IMR-90 (cell line): Measurements from ENCODE around the gene CEP72. TPM values are rescaled to one million over a fixed set of nuclear protein-coding genes. Genes with fewer than 3 reads are reported as not detected.

Experiments used
- ATAC-seq: fragments of 200-7000 bp; cut with Tn5 transposase; 2 replicates; pipeline ENCODE4 v1.9.1; 2020; ENCODE audit warnings: low read depth, mild to moderate bottlenecking, moderate library complexity
- BruUV-seq: library from RNA; stranded (reverse); fragments of 400-500 nt; replicated peaks from 2 replicates; lab custom pipeline; 2021; lab: Mats Ljungman, UMichigan
- CTCF ChIA-PET: fragments of 300-600 bp; formaldehyde crosslinking; extraction: SDS; loops from one replicate; lab custom pipeline; 2021; ENCODE audit warnings: antibody characterized with exemption; lab: Yijun Ruan, JAX
- POLR2A ChIA-PET: fragments of 300-600 bp; sonication (Branson Sonifier 250); formaldehyde crosslinking; loops from one replicate; lab custom pipeline; 2022; ENCODE audit warnings: antibody characterized with exemption; ENCODE audit not compliant: unreplicated experiment; lab: Charles Lee
- DNase-seq: peaks from one replicate; pipeline ENCODE4 v3.0.0; 2013
- H2AFZ ChIP-seq: replicated peaks from 2 replicates; pipeline ENCODE3; 2013; ENCODE audit warnings: low read length, mild to moderate bottlenecking; ENCODE audit not compliant: poor library complexity
- H2AK5ac ChIP-seq: 2 replicates; pipeline ENCODE4 v1.6.1; 2013; ENCODE audit warnings: low read depth, low read length, inconsistent platforms
- H2AK9ac ChIP-seq: replicated peaks from 2 replicates; pipeline ENCODE3; 2013; ENCODE audit warnings: mild to moderate bottlenecking, low read depth, low read length, moderate library complexity; ENCODE audit not compliant: poor library complexity
- H2BK120ac ChIP-seq: 2 replicates; pipeline ENCODE4 v1.6.1; 2013; ENCODE audit warnings: low read depth, low read length, inconsistent platforms
- H2BK15ac ChIP-seq: 3 replicates; pipeline ENCODE4 v1.6.1; 2013; ENCODE audit warnings: low read depth, low read length, inconsistent platforms
- H2BK20ac ChIP-seq: 2 replicates; pipeline ENCODE4 v1.6.1; 2013; ENCODE audit warnings: low read depth, mild to moderate bottlenecking, inconsistent platforms, low read length, moderate library complexity
- H2BK5ac ChIP-seq: 2 replicates; pipeline ENCODE4 v1.6.1; 2013; ENCODE audit warnings: mild to moderate bottlenecking, low read depth, low read length, inconsistent platforms; ENCODE audit not compliant: poor library complexity, severe bottlenecking
- H3K14ac ChIP-seq: replicated peaks from 2 replicates; pipeline ENCODE4 v1.6.1; 2013; ENCODE audit warnings: low read depth, low read length, inconsistent platforms
- H3K18ac ChIP-seq: 2 replicates; pipeline ENCODE4 v1.6.1; 2013; ENCODE audit warnings: low read depth, low read length, control low read depth
- H3K23ac ChIP-seq: 2 replicates; pipeline ENCODE4 v1.6.1; 2013; ENCODE audit warnings: low read depth, low read length, inconsistent platforms
- H3K27ac ChIP-seq: 2 replicates; pipeline ENCODE4 v1.5.1; 2013; ENCODE audit warnings: mild to moderate bottlenecking, control low read depth, low read length; ENCODE audit not compliant: insufficient read depth
- H3K27me3 ChIP-seq: 2 replicates; pipeline ENCODE4 v1.6.1; 2013; ENCODE audit warnings: low read length; ENCODE audit not compliant: control insufficient read depth, insufficient read depth
- H3K36me3 ChIP-seq: 2 replicates; pipeline ENCODE4 v1.6.1; 2013; ENCODE audit warnings: low read length, mixed read lengths; ENCODE audit not compliant: control insufficient read depth, insufficient read depth
- H3K4ac ChIP-seq: 2 replicates; pipeline ENCODE4 v1.6.1; 2013; ENCODE audit warnings: low read depth, low read length, inconsistent platforms
- H3K4me1 ChIP-seq: 2 replicates; pipeline ENCODE4 v1.6.1; 2013; ENCODE audit warnings: low read length, mixed read lengths; ENCODE audit not compliant: control insufficient read depth, insufficient read depth
- H3K4me2 ChIP-seq: 2 replicates; pipeline ENCODE4 v1.6.1; 2013; ENCODE audit warnings: low read depth, mild to moderate bottlenecking, control low read depth, low read length, moderate library complexity
- H3K4me3 ChIP-seq: 2 replicates; pipeline ENCODE4 v1.5.1; 2013; ENCODE audit warnings: low read depth, mild to moderate bottlenecking, control low read depth, low read length, moderate library complexity; ENCODE audit not compliant: insufficient read depth
- H3K56ac ChIP-seq: 2 replicates; pipeline ENCODE4 v1.6.1; 2013; ENCODE audit warnings: low read length, inconsistent platforms; ENCODE audit not compliant: insufficient read depth; ENCODE audit errors: extremely low read depth
- H3K79me1 ChIP-seq, 2 experiments: 2 replicates each; pipeline ENCODE4 v1.6.1; 2013; ENCODE audit warnings: low read length in 2 of 2, inconsistent platforms in 1 of 2, low read depth in 1 of 2
- H3K9ac ChIP-seq: 2 replicates; pipeline ENCODE4 v1.6.1; 2013; ENCODE audit warnings: low read depth, low read length, control low read depth
- H3K9me1 ChIP-seq: 2 replicates; pipeline ENCODE4 v1.6.1; 2013; ENCODE audit warnings: low read length, inconsistent platforms; ENCODE audit not compliant: insufficient read depth
- H3K9me3 ChIP-seq: 2 replicates; pipeline ENCODE4 v1.6.1; 2013; ENCODE audit warnings: low read length; ENCODE audit not compliant: control insufficient read depth, insufficient read depth
- H4K20me1 ChIP-seq: 2 replicates; pipeline ENCODE4 v1.6.1; 2013; ENCODE audit warnings: low read length, inconsistent platforms; ENCODE audit not compliant: insufficient read depth
- H4K5ac ChIP-seq: 2 replicates; pipeline ENCODE4 v1.6.1; 2013; ENCODE audit warnings: mild to moderate bottlenecking, low read depth, low read length, control low read depth
- H4K8ac ChIP-seq, 2 experiments: 2 replicates each; pipeline ENCODE4 v1.6.1; 2013; ENCODE audit warnings: low read depth in 2 of 2, low read length in 2 of 2, control low read depth in 1 of 2, inconsistent platforms in 1 of 2
- H4K91ac ChIP-seq: 2 replicates; pipeline ENCODE4 v1.6.1; 2013; ENCODE audit warnings: low read depth, low read length, inconsistent platforms; ENCODE audit not compliant: insufficient read depth
- BHLHE40 ChIP-seq: fragments of 150-350 bp; IDR thresholded peaks from 2 replicates; pipeline ENCODE4 v1.6.1; 2016; ENCODE audit warnings: mild to moderate bottlenecking, low read depth, low read length
- CHD1 ChIP-seq: IDR thresholded peaks from 2 replicates; pipeline ENCODE4 v1.6.1; 2012; ENCODE audit warnings: low read depth, low read length, improper control_type of control experiment
- FOS ChIP-seq: fragments of 150-350 bp; IDR thresholded peaks from 2 replicates; pipeline ENCODE4 v1.6.1; 2016; ENCODE audit warnings: low read depth, low read length
- MAFK ChIP-seq: IDR thresholded peaks from 2 replicates; pipeline ENCODE4 v1.6.1; 2012; ENCODE audit warnings: low read depth, low read length, improper control_type of control experiment
- MXI1 ChIP-seq: IDR thresholded peaks from 2 replicates; pipeline ENCODE4 v1.6.1; 2012; ENCODE audit warnings: low read depth, mild to moderate bottlenecking, low read length, moderate library complexity, borderline replicate concordance
- NFE2L2 ChIP-seq: fragments of 150-350 bp; IDR thresholded peaks from 2 replicates; pipeline ENCODE4 v1.6.1; 2016; ENCODE audit warnings: low read depth, mild to moderate bottlenecking, low read length
- POLR2A ChIP-seq: IDR thresholded peaks from 2 replicates; pipeline ENCODE4 v1.6.1; 2012; ENCODE audit warnings: mild to moderate bottlenecking, low read depth, low read length
- RAD21 ChIP-seq: IDR thresholded peaks from 2 replicates; pipeline ENCODE4 v1.6.1; 2012; ENCODE audit warnings: low read length, improper control_type of control experiment
- RFX5 ChIP-seq: IDR thresholded peaks from 2 replicates; pipeline ENCODE4 v1.8.0; 2012; ENCODE audit warnings: low read depth, mild to moderate bottlenecking, low read length, moderate library complexity
- SMC3 ChIP-seq: fragments of 150-350 bp; IDR thresholded peaks from 2 replicates; pipeline ENCODE4 v1.6.1; 2016; ENCODE audit warnings: low read depth, mild to moderate bottlenecking, antibody characterized with exemption, low read length, moderate library complexity
- WGBS, 2 experiments: methylation state at CpG; one replicate each; pipeline versions ENCODE4 v1.1.5 to v1.1.7; 2013; ENCODE audit warnings: missing lambda C conversion rate in 2 of 2; ENCODE audit not compliant: insufficient read length in 1 of 2; ENCODE audit errors: extremely low coverage in 2 of 2; 5-methylcytosine and 5-hydroxymethylcytosine counted together
- dilution Hi-C: fragments of 300-500 bp; cut with HindIII; formaldehyde crosslinking; loops from one replicate; pipeline ENCODE4 v1.14.3; 2018; ENCODE audit warnings: low sequenced_read_pairs; ENCODE audit not compliant: unreplicated experiment
- in situ Hi-C: fragments of 300-500 bp; cut with MboI; formaldehyde crosslinking; loops from 3 replicates; pipeline ENCODE4 v1.14.3; 2019; ENCODE audit warnings: low sequenced_read_pairs, inconsistent platforms, mixed read lengths
- intact Hi-C: fragments of 100-400 bp; cut with micrococcal nuclease; formaldehyde crosslinking; loops from 2 replicates; pipeline ENCODE4 v1.10.0; 2022
- polyA plus RNA-seq, 3 experiments: library from polyadenylated mRNA; depleted of rRNA; stranded (reverse); fragments of >200 nt; gene quantifications; 2 replicates each; pipeline ENCODE4 v1.2.3, GENCODE V29; 2012; ENCODE audit warnings: low replicate concordance in 1 of 3
- total RNA-seq: library from RNA; depleted of rRNA; stranded (reverse); fragments of >200 nt; gene quantifications from 2 replicates; pipeline ENCODE4 v1.2.3, GENCODE V29; 2012
- TF ChIP-seq, protein P1 (sequence below): conservative IDR thresholded peaks from 2 replicates; pipeline ENCODE4 v1.5.1; 2012; ENCODE audit warnings: mild to moderate bottlenecking, low read depth, low read length, improper control_type of control experiment

Gene CEP72
- total and polyA plus RNA-seq, 2 of the 4 experiments (the other 2 are of a cell fraction): 2.9 to 4.3 TPM

DNA sequence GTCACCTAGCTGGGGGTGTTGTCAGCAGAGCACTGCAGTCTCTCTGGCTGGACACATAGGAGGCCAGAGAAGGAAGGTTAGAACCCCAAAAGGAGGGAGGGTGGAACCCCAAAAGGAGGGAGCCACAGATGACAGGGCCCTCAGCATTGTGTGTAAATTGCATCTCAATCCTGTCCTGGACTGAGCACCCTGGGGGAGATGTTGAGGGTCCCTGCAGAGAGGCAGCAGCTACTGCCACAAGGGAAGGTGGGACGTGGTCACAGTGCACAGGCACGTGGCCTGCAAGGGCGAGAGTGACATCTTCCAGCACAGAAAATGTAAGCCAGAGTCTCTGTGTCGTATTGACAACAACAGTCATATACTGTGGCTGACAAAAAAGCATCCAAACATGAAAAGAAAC lies 36.5 kb upstream of the CEP72 start:
- no peak overlapping the region for H2BK15ac ChIP-seq
- no peaks in the 10 kb centered on the region for H3K9me1 ChIP-seq
- in situ Hi-C loops: no loop called here
- H3K79me1 ChIP-seq: no peaks in the 10 kb centered on the region
- no peak for TF ChIP-seq NFE2L2
- no peak for TF ChIP-seq MAFK
- TF ChIP-seq CHD1: no peak
- TF ChIP-seq RAD21: no peak
- no peak for TF ChIP-seq MXI1
- TF ChIP-seq BHLHE40: no peak
- no peak for TF ChIP-seq RFX5
- no peak for TF ChIP-seq POLR2A
- TF ChIP-seq SMC3: no peak
- no peak for TF ChIP-seq FOS
- TF ChIP-seq, protein P1, sequence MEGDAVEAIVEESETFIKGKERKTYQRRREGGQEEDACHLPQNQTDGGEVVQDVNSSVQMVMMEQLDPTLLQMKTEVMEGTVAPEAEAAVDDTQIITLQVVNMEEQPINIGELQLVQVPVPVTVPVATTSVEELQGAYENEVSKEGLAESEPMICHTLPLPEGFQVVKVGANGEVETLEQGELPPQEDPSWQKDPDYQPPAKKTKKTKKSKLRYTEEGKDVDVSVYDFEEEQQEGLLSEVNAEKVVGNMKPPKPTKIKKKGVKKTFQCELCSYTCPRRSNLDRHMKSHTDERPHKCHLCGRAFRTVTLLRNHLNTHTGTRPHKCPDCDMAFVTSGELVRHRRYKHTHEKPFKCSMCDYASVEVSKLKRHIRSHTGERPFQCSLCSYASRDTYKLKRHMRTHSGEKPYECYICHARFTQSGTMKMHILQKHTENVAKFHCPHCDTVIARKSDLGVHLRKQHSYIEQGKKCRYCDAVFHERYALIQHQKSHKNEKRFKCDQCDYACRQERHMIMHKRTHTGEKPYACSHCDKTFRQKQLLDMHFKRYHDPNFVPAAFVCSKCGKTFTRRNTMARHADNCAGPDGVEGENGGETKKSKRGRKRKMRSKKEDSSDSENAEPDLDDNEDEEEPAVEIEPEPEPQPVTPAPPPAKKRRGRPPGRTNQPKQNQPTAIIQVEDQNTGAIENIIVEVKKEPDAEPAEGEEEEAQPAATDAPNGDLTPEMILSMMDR: no peak
- H3K9me3 ChIP-seq: peaks cover 5% of the 10 kb centered on the region
- no peak overlapping the region for H2BK120ac ChIP-seq
- intact Hi-C loops: no loop called here
- peaks cover 47% of the 10 kb centered on the region for H3K27me3 ChIP-seq
- H4K91ac ChIP-seq: no peak overlapping the region
- dilution Hi-C loops: no loop called here
- no peak overlapping the region for H2AK9ac ChIP-seq
- H2BK5ac ChIP-seq: no peak overlapping the region
- H3K4me1 ChIP-seq: no peaks in the 10 kb centered on the region
- ChIA-PET CTCF (no interaction called here), POLR2A (no interaction called here)
- no peaks in the 10 kb centered on the region for H3K36me3 ChIP-seq
- no peak for ATAC-seq
- no peak overlapping the region for H3K56ac ChIP-seq
- H3K9ac ChIP-seq: no peak overlapping the region
- no peak overlapping the region for H3K23ac ChIP-seq
- no peak overlapping the region for H2AK5ac ChIP-seq
- H3K4me3 ChIP-seq: no peak overlapping the region
- no TSS peak for BruUV-seq
- H4K5ac ChIP-seq: no peak overlapping the region
- 18% methylated on average over 4 of the region's 4 CpGs; no CpG with 5 or more reads in 1 of the 2 experiments for WGBS, 2 experiments
- H3K27ac ChIP-seq: no peak overlapping the region
- no peak overlapping the region for H2BK20ac ChIP-seq
- no peak for DNase-seq
- H2AFZ ChIP-seq: no peak overlapping the region
- no peaks in the 10 kb centered on the region for H4K20me1 ChIP-seq
- no peak overlapping the region for H3K4me2 ChIP-seq
- H3K14ac ChIP-seq: no peak overlapping the region
- no peak overlapping the region for H3K4ac ChIP-seq
- no peak overlapping the region for H4K8ac ChIP-seq
- no peak overlapping the region for H3K18ac ChIP-seq
